Lung (tissue), 12 donors: ENCODE measurements around the gene MINDY4. TPM values are rescaled to one million over a fixed set of nuclear protein-coding genes. Genes with fewer than 3 reads are reported as not detected.

Experiments used
- ATAC-seq: fragments of 200-7000 bp; cut with Tn5 transposase; one replicate; pipeline ENCODE4 v1.9.1; 2020; ENCODE audit warnings: moderate number of reproducible peaks; ENCODE audit not compliant: insufficient read depth, low FRiP score
- DNase-seq, 3 donors: peaks; one replicate each; pipeline ENCODE4 v3.0.0-alpha.2; 2013 to 2017
- H3K27ac ChIP-seq, 2 donors: one replicate each; pipeline ENCODE4 v1.5.1; 2013; ENCODE audit warnings: mild to moderate bottlenecking in 2 of 2, moderate library complexity in 2 of 2, control low read depth in 1 of 2, inconsistent platforms in 1 of 2, low read depth in 1 of 2, low read length in 1 of 2
- H3K27me3 ChIP-seq, 3 donors: one replicate each; pipeline ENCODE4 v1.5.1; 2013; ENCODE audit warnings: low read length in 2 of 3; ENCODE audit not compliant: control insufficient read depth in 3 of 3, insufficient read depth in 3 of 3
- H3K36me3 ChIP-seq, 4 donors: one replicate each; pipeline ENCODE4 v1.5.1; 2013; ENCODE audit warnings: low read length in 4 of 4, mild to moderate bottlenecking in 1 of 4, moderate library complexity in 1 of 4; ENCODE audit not compliant: control insufficient read depth in 4 of 4, insufficient read depth in 4 of 4
- H3K4me1 ChIP-seq, 5 donors: one replicate each; pipeline ENCODE4 v1.5.1; 2013; ENCODE audit warnings: low read length in 5 of 5, mild to moderate bottlenecking in 2 of 5, moderate library complexity in 1 of 5; ENCODE audit not compliant: control insufficient read depth in 5 of 5, insufficient read depth in 5 of 5
- H3K4me3 ChIP-seq: one replicate; pipeline ENCODE4 v1.5.1; 2013; ENCODE audit warnings: mild to moderate bottlenecking, control low read depth, moderate library complexity
- H3K9ac ChIP-seq, 2 donors: one replicate each; pipeline ENCODE4 v1.5.1; 2013; ENCODE audit warnings: low read length in 2 of 2, control low read depth in 1 of 2; ENCODE audit not compliant: insufficient read depth in 1 of 2
- H3K9me3 ChIP-seq, 4 donors: one replicate each; pipeline ENCODE4 v1.5.1; 2013; ENCODE audit warnings: low read length in 3 of 4, mild to moderate bottlenecking in 1 of 4, moderate library complexity in 1 of 4; ENCODE audit not compliant: control insufficient read depth in 4 of 4, insufficient read depth in 3 of 4
- WGBS, 2 donors: extraction: QIAGEN DNeasy Blood & Tissue Kit; methylation state at CpG; one replicate each; pipeline ENCODE4 v1.1.7; 2013; 5-methylcytosine and 5-hydroxymethylcytosine counted together
- polyA plus RNA-seq, 2 donors: library from polyadenylated mRNA; stranded (reverse); fragments of 200-250 nt; gene quantifications; one replicate each; pipeline ENCODE4 v1.2.1, GENCODE V29; 2013
- total RNA-seq, 2 donors: library from RNA; depleted of rRNA in 1 of 2; stranded (reverse); fragments of >200 nt in 1 of 2; gene quantifications; one replicate each; pipeline ENCODE4 v1.2.1, GENCODE V29; 2014 to 2021
- TF ChIP-seq, protein P1 (sequence below): IDR thresholded peaks from 2 replicates; pipeline ENCODE4 v1.5.1; 2012; ENCODE audit warnings: mild to moderate bottlenecking; ENCODE audit errors: control extremely low read depth, extremely low read depth
- donor health status: control.
- donor health status: control.
- donor health status: Bipolar disorder and iron deficiency.
- donor health status: healthy.
- donor health status: DM: yes; HTN: yes; CAD: no.

Gene MINDY4
- total and polyA plus RNA-seq, 4 donors: 5.0 to 24.1 (median 10.7) TPM

- Histone ChIP-seq H3K4me1 (peaks cover 0 to 21% (median 7%) of the 10 kb centered on the region in 5 donors), H3K36me3 (peaks cover 0 to 32% (median 3%) of the 10 kb centered on the region in 4 donors), H3K27ac (no peak overlapping the region), H3K9me3 (no peaks in the 10 kb centered on the region), H3K4me3 (no peak overlapping the region), H3K9ac (no peak overlapping the region), H3K27me3 (no peaks in the 10 kb centered on the region)
- ATAC-seq (peak; percentile 76), DNase-seq (peak; percentile 73 to 89 (median 85))
- WGBS, 2 donors: 41 to 42% methylated on average over 6 of the region's 6 CpGs
- TF ChIP-seq, protein P1, sequence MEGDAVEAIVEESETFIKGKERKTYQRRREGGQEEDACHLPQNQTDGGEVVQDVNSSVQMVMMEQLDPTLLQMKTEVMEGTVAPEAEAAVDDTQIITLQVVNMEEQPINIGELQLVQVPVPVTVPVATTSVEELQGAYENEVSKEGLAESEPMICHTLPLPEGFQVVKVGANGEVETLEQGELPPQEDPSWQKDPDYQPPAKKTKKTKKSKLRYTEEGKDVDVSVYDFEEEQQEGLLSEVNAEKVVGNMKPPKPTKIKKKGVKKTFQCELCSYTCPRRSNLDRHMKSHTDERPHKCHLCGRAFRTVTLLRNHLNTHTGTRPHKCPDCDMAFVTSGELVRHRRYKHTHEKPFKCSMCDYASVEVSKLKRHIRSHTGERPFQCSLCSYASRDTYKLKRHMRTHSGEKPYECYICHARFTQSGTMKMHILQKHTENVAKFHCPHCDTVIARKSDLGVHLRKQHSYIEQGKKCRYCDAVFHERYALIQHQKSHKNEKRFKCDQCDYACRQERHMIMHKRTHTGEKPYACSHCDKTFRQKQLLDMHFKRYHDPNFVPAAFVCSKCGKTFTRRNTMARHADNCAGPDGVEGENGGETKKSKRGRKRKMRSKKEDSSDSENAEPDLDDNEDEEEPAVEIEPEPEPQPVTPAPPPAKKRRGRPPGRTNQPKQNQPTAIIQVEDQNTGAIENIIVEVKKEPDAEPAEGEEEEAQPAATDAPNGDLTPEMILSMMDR: peak; percentile 75
These were observed 29.6 kb downstream of the MINDY4 start for GRCh38 chr7:30800785-30801252.

DNA sequence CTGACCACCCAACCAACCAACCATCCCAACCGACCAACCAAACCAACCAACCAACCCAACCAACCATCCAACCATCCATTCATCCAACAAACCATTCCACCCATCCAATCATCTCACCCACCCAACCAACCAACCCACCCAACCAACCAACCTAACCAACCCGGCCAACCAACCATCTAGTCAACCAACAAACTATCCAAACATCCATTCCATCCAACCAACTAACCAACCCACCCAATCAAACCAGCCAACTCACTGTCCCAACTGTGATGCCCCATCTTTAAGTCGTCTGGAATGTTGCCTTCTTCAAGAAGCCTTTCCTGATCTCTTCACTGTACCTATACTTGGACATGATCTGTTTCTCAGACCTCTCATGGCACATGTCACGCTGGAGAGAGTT is 31.6 kb downstream of the MINDY4 start:
- H3K4me1 ChIP-seq: peaks cover 0 to 24% (median 7%) of the 10 kb centered on the region in 5 donors
- ATAC-seq (no peak), DNase-seq (no peak)
- TF ChIP-seq, protein P1: no peak
- WGBS, 2 donors: 93 to 97% methylated on average over 4 of the region's 4 CpGs
- no peak overlapping the region for H3K9ac ChIP-seq
- no peak overlapping the region for H3K4me3 ChIP-seq
- H3K9me3 ChIP-seq: no peaks in the 10 kb centered on the region
- H3K36me3 ChIP-seq: peaks cover 0 to 26% (median 3%) of the 10 kb centered on the region in 4 donors
- no peak overlapping the region for H3K27ac ChIP-seq
- no peaks in the 10 kb centered on the region for H3K27me3 ChIP-seq

DNA sequence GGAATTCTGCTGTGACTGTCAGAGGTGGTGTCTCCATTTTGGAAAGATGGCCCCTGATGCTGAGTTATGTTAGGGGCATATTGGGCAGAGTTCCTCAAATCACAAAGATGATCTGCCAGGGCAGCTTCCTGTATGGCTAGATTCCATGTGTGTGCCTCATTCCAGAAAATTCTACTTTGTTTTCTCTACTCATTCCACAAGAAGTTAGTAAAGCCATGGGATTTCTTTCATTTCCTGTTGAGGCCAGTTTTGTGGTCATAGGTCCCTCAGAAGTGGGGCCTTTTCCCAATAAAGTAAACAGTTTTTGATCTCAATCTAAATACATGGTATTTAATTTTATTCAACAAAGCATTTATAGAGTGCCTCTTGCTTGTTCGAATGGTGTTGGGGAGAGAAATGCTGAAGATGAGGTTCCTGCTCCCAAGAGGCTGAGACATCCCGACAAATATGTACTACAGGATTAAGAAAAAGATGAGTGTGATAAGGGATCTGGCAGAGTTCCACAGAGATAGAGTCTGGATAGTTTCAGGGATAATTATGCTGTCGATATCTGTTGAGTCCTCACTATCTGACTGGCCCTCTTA is 33.0 kb downstream of the MINDY4 start:
- no peak for ATAC-seq
- no peaks in the 10 kb centered on the region for H3K9me3 ChIP-seq
- peaks cover 0 to 18% (median 3%) of the 10 kb centered on the region in 4 donors for H3K36me3 ChIP-seq
- WGBS, 2 donors: 49 to 68% methylated on average over 3 of the region's 3 CpGs
- TF ChIP-seq, protein P1: no peak
- no peaks in the 10 kb centered on the region for H3K27me3 ChIP-seq
- peak in 2 of 3 donors; percentile 23 to 45 for DNase-seq
- H3K4me1 ChIP-seq: peaks cover 0 to 24% (median 7%) of the 10 kb centered on the region in 5 donors
- H3K9ac ChIP-seq: no peak overlapping the region
- H3K27ac ChIP-seq: peak overlapping the region in 1 of 2 donors; percentile 69
- no peak overlapping the region for H3K4me3 ChIP-seq
